Hematopoietic multipotent progenitor cell treated with erythropoietin and hydrocortisone succinate and interleukin-3 and kit ligand, for 15 days (in vitro differentiated cells): ENCODE results near the gene RYR3.
"Not testable (repeated sequence)": the region's sequence is repeated elsewhere in the genome, so short reads cannot be mapped to it uniquely, and the experiment has no call there.

Experiments
- DNase-seq: peaks from one replicate; pipeline ENCODE4 v3.0.0-alpha.2; 2015; ENCODE audit warnings: low spot score

RYR3 gene

GRCh38 chr15:33516563-33516962, 205.8 kb downstream of the RYR3 start:
- DNase-seq, result no peak

GRCh38 chr15:33517944-33518343, 207.2 kb downstream of the RYR3 start:
- DNase-seq, result no peak

GRCh38 chr15:33518421-33518820, 207.7 kb downstream of the RYR3 start:
- DNase-seq, result no peak

GRCh38 chr15:33524274-33524673, 213.5 kb downstream of the RYR3 start:
- no peak for DNase-seq

GRCh38 chr15:33526532-33526931, 215.8 kb downstream of the RYR3 start:
- no peak for DNase-seq

GRCh38 chr15:33533197-33533596, 222.4 kb downstream of the RYR3 start:
- DNase-seq, result no peak

GRCh38 chr15:33534642-33535041, 223.9 kb downstream of the RYR3 start:
- DNase-seq, result no peak

GRCh38 chr15:33535135-33535534, 224.4 kb downstream of the RYR3 start:
- DNase-seq, result no peak

GRCh38 chr15:33539825-33540573, 229.2 kb downstream of the RYR3 start:
- no peak for DNase-seq

- no peak for DNase-seq
These were observed 233.2 kb downstream of the RYR3 start for GRCh38 chr15:33543957-33544356.

GRCh38 chr15:33545866-33546265, 235.1 kb downstream of the RYR3 start:
- no peak for DNase-seq

- DNase-seq, result no peak
These were observed 237.1 kb downstream of the RYR3 start for GRCh38 chr15:33547876-33548275.

- no peak for DNase-seq
These were observed 241.1 kb downstream of the RYR3 start for GRCh38 chr15:33551860-33552259.

- no peak for DNase-seq
These were observed 242.4 kb downstream of the RYR3 start for GRCh38 chr15:33553157-33553556.

GRCh38 chr15:33559207-33559890, 248.6 kb downstream of the RYR3 start:
- peak; percentile 16 for DNase-seq

GRCh38 chr15:33561407-33561806, 250.6 kb downstream of the RYR3 start:
- DNase-seq, result no peak

- no peak for DNase-seq
These were observed 251.2 kb downstream of the RYR3 start for GRCh38 chr15:33561967-33562366.

- no peak for DNase-seq
These were observed 254.3 kb downstream of the RYR3 start for GRCh38 chr15:33565094-33565493.

- DNase-seq, result no peak
These were observed 256.9 kb downstream of the RYR3 start for GRCh38 chr15:33567652-33568051.

GRCh38 chr15:33569036-33569435, 258.3 kb downstream of the RYR3 start:
- DNase-seq, result no peak

- not testable (repeated sequence) for DNase-seq
These were observed 267.1 kb downstream of the RYR3 start for GRCh38 chr15:33577911-33578310.

- DNase-seq, result no peak
These were observed 269.8 kb downstream of the RYR3 start for GRCh38 chr15:33580526-33580925.

GRCh38 chr15:33581032-33581431, 270.3 kb downstream of the RYR3 start:
- no peak for DNase-seq

- DNase-seq, result no peak
These were observed 274.0 kb downstream of the RYR3 start for GRCh38 chr15:33584797-33585196.
